Neutrophil (primary cell): ENCODE measurements around the gene SLC10A7.

Source experiments
- H3K27ac ChIP-seq: fragments of 200-600 bp; sonication (generic); 2 replicates; pipeline ENCODE4 v1.5.1; 2016; ENCODE audit warnings: mild to moderate bottlenecking, moderate library complexity
- H3K27me3 ChIP-seq: fragments of 200-600 bp; sonication (generic); 2 replicates; pipeline ENCODE4 v1.6.0; 2016; ENCODE audit warnings: mild to moderate bottlenecking
- H3K36me3 ChIP-seq: fragments of 200-600 bp; sonication (generic); 2 replicates; pipeline ENCODE4 v1.5.1; 2017
- H3K4me1 ChIP-seq, 2 experiments: fragments of 200-600 bp in 1 of 2; sonication (generic) in 1 of 2; 1 replicate in 1 of 2; 2 replicates in 1 of 2; pipeline versions ENCODE4 v1.5.1 to v1.6.1; 2013 to 2016; ENCODE audit warnings: low read depth in 1 of 2, low read length in 1 of 2, mild to moderate bottlenecking in 1 of 2, moderate library complexity in 1 of 2; ENCODE audit not compliant: control insufficient read depth in 1 of 2, insufficient read depth in 1 of 2
- H3K4me3 ChIP-seq, 2 experiments: fragments of 200-600 bp in 1 of 2; sonication (generic) in 1 of 2; 1 replicate in 1 of 2; 2 replicates in 1 of 2; pipeline ENCODE4 v1.5.1; 2013 to 2016; ENCODE audit warnings: low read depth in 1 of 2, low read length in 1 of 2, mild to moderate bottlenecking in 1 of 2, moderate library complexity in 1 of 2
- H3K9me3 ChIP-seq: fragments of 200-600 bp; sonication (generic); 2 replicates; pipeline ENCODE4 v1.5.1; 2016
- TF ChIP-seq, protein P1 (sequence below): fragments of 200-600 bp; sonication (generic); IDR thresholded peaks from 2 replicates; pipeline ENCODE4 v1.5.1; 2016; ENCODE audit warnings: antibody characterized with exemption

SLC10A7 gene

DNA sequence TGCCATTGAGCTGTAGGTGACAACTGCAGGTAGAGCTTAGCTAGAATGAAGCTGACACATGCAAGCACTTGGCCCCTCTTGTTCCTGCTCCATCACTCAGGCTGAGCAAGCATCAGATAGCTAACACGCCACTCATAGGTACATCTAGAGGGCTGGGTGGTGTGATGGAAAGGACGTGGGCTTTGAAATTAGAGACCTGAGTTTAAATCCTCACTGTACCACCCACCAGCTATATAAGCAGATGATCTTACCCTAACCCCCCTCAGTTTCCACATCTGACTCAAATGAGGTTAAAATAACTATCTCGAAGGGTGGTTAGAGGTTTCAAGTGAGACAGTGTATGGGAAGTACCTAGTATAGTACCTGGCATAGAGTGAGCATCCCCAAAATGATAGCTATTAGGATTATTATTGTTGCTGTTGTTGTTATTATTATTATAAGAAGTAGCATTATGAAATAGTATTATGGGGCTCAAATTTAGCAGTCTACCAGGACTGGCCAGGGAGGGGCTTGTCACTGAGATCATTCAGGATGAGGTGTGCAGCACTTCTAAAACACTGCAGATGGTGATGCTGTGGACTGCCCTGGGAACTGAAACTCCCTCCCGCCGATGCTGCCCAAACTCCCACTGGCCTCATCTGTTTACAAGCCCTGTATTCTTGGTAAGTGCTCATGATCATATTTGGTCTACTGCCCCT lies 248.4 kb downstream of the SLC10A7 start:
- TF ChIP-seq, protein P1, sequence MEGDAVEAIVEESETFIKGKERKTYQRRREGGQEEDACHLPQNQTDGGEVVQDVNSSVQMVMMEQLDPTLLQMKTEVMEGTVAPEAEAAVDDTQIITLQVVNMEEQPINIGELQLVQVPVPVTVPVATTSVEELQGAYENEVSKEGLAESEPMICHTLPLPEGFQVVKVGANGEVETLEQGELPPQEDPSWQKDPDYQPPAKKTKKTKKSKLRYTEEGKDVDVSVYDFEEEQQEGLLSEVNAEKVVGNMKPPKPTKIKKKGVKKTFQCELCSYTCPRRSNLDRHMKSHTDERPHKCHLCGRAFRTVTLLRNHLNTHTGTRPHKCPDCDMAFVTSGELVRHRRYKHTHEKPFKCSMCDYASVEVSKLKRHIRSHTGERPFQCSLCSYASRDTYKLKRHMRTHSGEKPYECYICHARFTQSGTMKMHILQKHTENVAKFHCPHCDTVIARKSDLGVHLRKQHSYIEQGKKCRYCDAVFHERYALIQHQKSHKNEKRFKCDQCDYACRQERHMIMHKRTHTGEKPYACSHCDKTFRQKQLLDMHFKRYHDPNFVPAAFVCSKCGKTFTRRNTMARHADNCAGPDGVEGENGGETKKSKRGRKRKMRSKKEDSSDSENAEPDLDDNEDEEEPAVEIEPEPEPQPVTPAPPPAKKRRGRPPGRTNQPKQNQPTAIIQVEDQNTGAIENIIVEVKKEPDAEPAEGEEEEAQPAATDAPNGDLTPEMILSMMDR, result no peak
- H3K27ac ChIP-seq, result no peak overlapping the region

DNA sequence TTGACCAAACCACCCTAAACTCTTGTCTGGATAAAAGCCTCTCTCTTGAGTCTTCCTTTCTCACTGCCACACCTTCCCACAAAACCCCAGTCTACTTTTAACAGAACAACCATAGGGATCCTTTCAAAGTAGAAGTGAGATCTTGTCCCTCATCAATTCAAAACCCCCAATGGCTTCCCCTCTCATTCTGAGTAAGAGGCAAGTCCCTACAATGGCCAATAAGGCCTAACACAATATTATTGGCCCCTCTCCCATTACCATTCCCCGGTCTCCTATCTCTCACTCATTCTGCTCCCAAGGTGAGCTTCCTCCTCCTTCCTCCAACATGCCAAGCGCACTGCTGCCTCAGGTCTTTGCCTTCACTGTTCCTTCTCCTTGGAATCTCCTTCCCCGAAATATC lies 250.3 kb downstream of the SLC10A7 start:
- Histone ChIP-seq H3K4me3 (no peak overlapping the region), H3K36me3 (no peaks in the 10 kb centered on the region), H3K27ac (no peak overlapping the region), H3K27me3 (no peaks in the 10 kb centered on the region), H3K4me1 (no peaks in the 10 kb centered on the region), H3K9me3 (no peaks in the 10 kb centered on the region)
- TF ChIP-seq, protein P1, result no peak

More for the DNA sequence above, 248.4 kb downstream of the SLC10A7 start:
- H3K36me3 ChIP-seq, result no peaks in the 10 kb centered on the region
- H3K27me3 ChIP-seq, result no peaks in the 10 kb centered on the region
- no peak overlapping the region for H3K4me3 ChIP-seq
- no peaks in the 10 kb centered on the region for H3K4me1 ChIP-seq
- H3K9me3 ChIP-seq, result no peaks in the 10 kb centered on the region

DNA sequence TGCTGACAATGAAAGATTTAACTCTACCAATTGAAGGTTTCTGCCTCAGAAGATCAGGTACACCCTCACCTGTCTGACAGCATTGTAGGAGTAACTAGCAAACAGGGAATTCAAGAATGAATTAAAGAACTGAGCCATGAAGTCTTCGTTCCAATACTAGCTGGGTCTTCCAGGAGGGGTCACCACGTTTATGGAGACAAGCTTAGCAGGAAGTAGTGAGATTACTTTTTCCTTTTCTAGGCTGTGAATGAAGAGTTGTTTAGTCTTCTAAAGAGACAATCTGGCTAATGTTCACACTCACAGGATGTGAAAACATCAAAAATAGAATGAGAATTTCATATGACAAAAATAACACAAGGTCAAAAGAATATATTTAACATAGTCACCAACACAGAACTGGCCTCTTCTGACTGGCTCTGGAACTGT lies 252.5 kb downstream of the SLC10A7 start:
- no peak overlapping the region for H3K4me3 ChIP-seq

DNA sequence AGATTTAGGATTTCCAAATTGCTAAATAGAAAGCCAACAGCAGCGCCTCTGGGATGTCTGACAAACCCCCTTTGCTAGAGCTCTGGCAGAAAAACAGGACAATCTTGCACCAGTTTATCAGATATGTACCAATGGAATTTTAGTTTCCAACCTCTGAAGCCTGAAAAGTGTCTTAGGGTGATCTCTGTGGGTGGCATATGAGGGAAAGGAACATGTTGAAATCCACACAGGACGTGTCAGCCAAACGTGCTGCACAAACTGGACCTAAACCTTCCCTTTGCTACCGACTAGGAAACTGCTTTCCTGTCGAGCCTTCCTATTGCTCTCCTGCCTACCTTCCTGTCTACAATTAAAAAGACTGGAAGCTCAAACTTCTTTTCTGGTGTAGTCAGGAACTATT lies 253.9 kb downstream of the SLC10A7 start:
- no peaks in the 10 kb centered on the region for H3K9me3 ChIP-seq
- H3K27me3 ChIP-seq, result no peaks in the 10 kb centered on the region
- no peak overlapping the region for H3K4me3 ChIP-seq
- H3K27ac ChIP-seq, result no peak overlapping the region
- H3K4me1 ChIP-seq, result no peaks in the 10 kb centered on the region
- H3K36me3 ChIP-seq, result no peaks in the 10 kb centered on the region
- TF ChIP-seq, protein P1, result no peak

More for the DNA sequence above, 252.5 kb downstream of the SLC10A7 start:
- Histone ChIP-seq H3K27me3 (no peaks in the 10 kb centered on the region), H3K36me3 (no peaks in the 10 kb centered on the region), H3K27ac (no peak overlapping the region), H3K4me1 (no peaks in the 10 kb centered on the region), H3K9me3 (no peaks in the 10 kb centered on the region)
- TF ChIP-seq, protein P1, result no peak

DNA sequence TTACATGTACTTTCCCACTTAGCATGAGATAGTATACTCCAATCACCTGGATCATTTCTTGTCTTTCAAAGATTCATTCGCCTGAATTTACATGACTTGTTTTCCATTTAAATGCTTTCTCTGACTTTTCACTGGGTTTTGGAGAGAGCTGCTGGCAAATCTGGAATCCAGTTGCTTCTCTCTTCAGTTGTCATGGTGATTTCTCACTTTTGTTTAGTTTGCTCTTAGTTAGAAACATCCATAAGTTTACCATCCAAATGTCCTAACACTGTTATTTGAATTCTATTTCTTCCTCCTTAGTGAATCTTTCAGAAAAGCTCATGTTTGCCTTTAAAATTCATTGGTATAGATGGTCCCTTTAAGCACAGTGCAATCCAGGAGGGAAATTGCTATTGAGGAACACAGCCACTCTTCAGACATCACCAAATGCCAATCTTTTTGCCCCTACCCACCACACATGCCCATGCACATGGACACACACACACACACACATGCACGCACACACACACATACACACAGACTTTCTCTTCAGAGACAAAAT lies 255.7 kb downstream of the SLC10A7 start:
- TF ChIP-seq, protein P1, result no peak
- H3K9me3 ChIP-seq, result no peaks in the 10 kb centered on the region

More for the DNA sequence above, 255.7 kb downstream of the SLC10A7 start:
- no peak overlapping the region for H3K4me3 ChIP-seq
- H3K27me3 ChIP-seq, result no peaks in the 10 kb centered on the region
- no peaks in the 10 kb centered on the region for H3K4me1 ChIP-seq
- no peaks in the 10 kb centered on the region for H3K36me3 ChIP-seq
- no peak overlapping the region for H3K27ac ChIP-seq
